H9 (cell line): ENCODE measurements around the gene CPT1B. TPM values are rescaled to one million over a fixed set of nuclear protein-coding genes. Genes with fewer than 3 reads are reported as not detected.

Experiments used
- DNase-seq: peaks from one replicate; pipeline ENCODE4 v3.0.0-alpha.2; 2017
- H2AFZ ChIP-seq: one replicate; pipeline ENCODE4 v1.6.1; 2013; ENCODE audit warnings: mild to moderate bottlenecking, low read length, control low read depth, moderate library complexity
- H2AK5ac ChIP-seq: 2 replicates; pipeline ENCODE4 v1.6.1; 2013; ENCODE audit warnings: low read length, control low read depth, mixed read lengths; ENCODE audit not compliant: insufficient read length
- H2BK120ac ChIP-seq: one replicate; pipeline ENCODE4 v1.6.1; 2013; ENCODE audit warnings: low read depth, mild to moderate bottlenecking, low read length, control low read depth, inconsistent platforms; ENCODE audit not compliant: poor library complexity, severe bottlenecking
- H2BK12ac ChIP-seq: 2 replicates; pipeline ENCODE4 v1.6.1; 2013; ENCODE audit warnings: low read length, control low read depth, mixed read lengths, low read depth; ENCODE audit not compliant: insufficient read length
- H2BK15ac ChIP-seq: 2 replicates; pipeline ENCODE4 v1.6.1; 2013; ENCODE audit warnings: low read depth, low read length, control low read depth
- H2BK20ac ChIP-seq: one replicate; pipeline ENCODE4 v1.6.1; 2013; ENCODE audit warnings: low read depth, mild to moderate bottlenecking, low read length, control low read depth, inconsistent platforms; ENCODE audit not compliant: poor library complexity, severe bottlenecking
- H2BK5ac ChIP-seq: 2 replicates; pipeline ENCODE4 v1.6.1; 2013; ENCODE audit warnings: low read length, control low read depth, mixed read lengths; ENCODE audit not compliant: insufficient read length
- H3K14ac ChIP-seq: 2 replicates; pipeline ENCODE4 v1.6.1; 2013; ENCODE audit warnings: low read length, control low read depth; ENCODE audit not compliant: insufficient read depth
- H3K18ac ChIP-seq: 2 replicates; pipeline ENCODE4 v1.6.1; 2013; ENCODE audit warnings: low read depth, mild to moderate bottlenecking, mixed read lengths, low read length, control low read depth; ENCODE audit not compliant: insufficient read length
- H3K23ac ChIP-seq: 2 replicates; pipeline ENCODE4 v1.6.1; 2013; ENCODE audit warnings: low read length, control low read depth, mixed read lengths, low read depth; ENCODE audit not compliant: insufficient read length
- H3K23me2 ChIP-seq: 2 replicates; pipeline ENCODE4 v1.6.1; 2013; ENCODE audit warnings: low read depth, mild to moderate bottlenecking, mixed read lengths, low read length, control low read depth; ENCODE audit not compliant: insufficient read length, poor library complexity, severe bottlenecking
- H3K27ac ChIP-seq: 2 replicates; pipeline ENCODE4 v1.5.1; 2013; ENCODE audit warnings: low read length, control low read depth, mixed read lengths, low read depth; ENCODE audit not compliant: insufficient read length
- H3K27me3 ChIP-seq: 2 replicates; pipeline ENCODE4 v1.6.1; 2013; ENCODE audit warnings: low read length, control low read depth, inconsistent platforms; ENCODE audit not compliant: insufficient read depth
- H3K4ac ChIP-seq: 2 replicates; pipeline ENCODE4 v1.6.1; 2013; ENCODE audit warnings: low read depth, mild to moderate bottlenecking, control low read depth, inconsistent platforms, low read length, moderate library complexity
- H3K4me1 ChIP-seq: 2 replicates; pipeline ENCODE4 v1.6.1; 2013; ENCODE audit warnings: low read length, control low read depth, inconsistent platforms; ENCODE audit not compliant: insufficient read depth
- H3K4me2 ChIP-seq: 2 replicates; pipeline ENCODE4 v1.6.1; 2013; ENCODE audit warnings: low read length, control low read depth, mixed read lengths; ENCODE audit not compliant: insufficient read length, insufficient read depth
- H3K56ac ChIP-seq: 2 replicates; pipeline ENCODE4 v1.6.1; 2013; ENCODE audit warnings: low read depth, mild to moderate bottlenecking, mixed read lengths, low read length, control low read depth; ENCODE audit not compliant: insufficient read length
- H3K79me1 ChIP-seq: 2 replicates; pipeline ENCODE4 v1.6.1; 2013; ENCODE audit warnings: low read depth, mild to moderate bottlenecking, moderate library complexity, low read length, control low read depth, inconsistent platforms; ENCODE audit not compliant: insufficient read depth, poor library complexity, severe bottlenecking
- H3K79me2 ChIP-seq: 2 replicates; pipeline ENCODE4 v1.6.1; 2013; ENCODE audit warnings: low read length, control low read depth, inconsistent platforms; ENCODE audit not compliant: insufficient read depth
- H3K9ac ChIP-seq: 2 replicates; pipeline ENCODE4 v1.6.1; 2013; ENCODE audit warnings: low read length, control low read depth, mixed read lengths; ENCODE audit not compliant: insufficient read length; ENCODE audit errors: extremely low read depth
- H3K9me3 ChIP-seq: one replicate; pipeline ENCODE4 v1.6.1; 2013; ENCODE audit warnings: low read depth, low read length, inconsistent platforms; ENCODE audit not compliant: control insufficient read depth
- H3T11ph ChIP-seq: one replicate; pipeline ENCODE4 v1.6.1; 2013; ENCODE audit warnings: mild to moderate bottlenecking, low read length, control low read depth, inconsistent platforms
- H4K20me1 ChIP-seq: one replicate; pipeline ENCODE4 v1.6.1; 2013; ENCODE audit not compliant: control insufficient read depth, insufficient read length, insufficient read depth
- H4K5ac ChIP-seq: 2 replicates; pipeline ENCODE4 v1.6.1; 2013; ENCODE audit warnings: low read depth, mild to moderate bottlenecking, mixed read lengths, low read length, control low read depth; ENCODE audit not compliant: insufficient read length
- H4K8ac ChIP-seq: replicated peaks from 2 replicates; pipeline ENCODE4 v1.6.1; 2013; ENCODE audit warnings: low read length, control low read depth, mixed read lengths, low read depth; ENCODE audit not compliant: insufficient read length
- H4K91ac ChIP-seq: 2 replicates; pipeline ENCODE4 v1.6.1; 2013; ENCODE audit warnings: low read depth, mild to moderate bottlenecking, moderate library complexity, mixed read lengths, low read length, control low read depth; ENCODE audit not compliant: insufficient read length
- H3K27ac Mint-ChIP-seq, 3 experiments: 2 replicates in 2 of 3; 3 replicates in 1 of 3; pipeline ENCODE4 v1.8.0; 2020 to 2021; ENCODE audit warnings: mixed read lengths in 3 of 3, mild to moderate bottlenecking in 1 of 3, moderate library complexity in 1 of 3
- H3K27me3 Mint-ChIP-seq: 2 replicates; pipeline ENCODE4 v1.8.0; 2021; ENCODE audit warnings: low read depth, mild to moderate bottlenecking, moderate library complexity, mixed read lengths
- H3K36me3 Mint-ChIP-seq, 3 experiments: 2 replicates in 2 of 3; 3 replicates in 1 of 3; pipeline ENCODE4 v1.8.0; 2020 to 2021; ENCODE audit warnings: low read depth in 3 of 3, mixed read lengths in 3 of 3; ENCODE audit not compliant: insufficient read depth in 1 of 3
- H3K4me1 Mint-ChIP-seq, 2 experiments: 2 replicates each; pipeline ENCODE4 v1.8.0; 2020; ENCODE audit warnings: mixed read lengths in 2 of 2
- H3K4me3 Mint-ChIP-seq, 2 experiments: 2 replicates in 1 of 2; 3 replicates in 1 of 2; pipeline ENCODE4 v1.8.0; 2020 to 2021; ENCODE audit warnings: mild to moderate bottlenecking in 2 of 2, mixed read lengths in 2 of 2, moderate library complexity in 1 of 2
- H3K9me3 Mint-ChIP-seq, 2 experiments: 2 replicates in 1 of 2; 3 replicates in 1 of 2; pipeline ENCODE4 v1.8.0; 2020; ENCODE audit warnings: mild to moderate bottlenecking in 2 of 2, mixed read lengths in 2 of 2, moderate library complexity in 1 of 2
- WGBS: extraction: QIAGEN DNeasy Blood & Tissue Kit; methylation state at CpG from one replicate; pipeline ENCODE4 v1.1.7; 2013; ENCODE audit warnings: missing lambda C conversion rate, low lambda C conversion rate, mixed read lengths; ENCODE audit not compliant: insufficient read length; ENCODE audit errors: extremely low coverage; 5-methylcytosine and 5-hydroxymethylcytosine counted together
- total RNA-seq: library from RNA; stranded (reverse); gene quantifications from 2 replicates; pipeline ENCODE4 v1.2.1, GENCODE V29; 2021
- TF ChIP-seq, protein P1 (sequence below): fragments of 200-600 bp; sonication (generic); conservative IDR thresholded peaks from 3 replicates; pipeline ENCODE4 v1.8.0; 2021; ENCODE audit warnings: antibody characterized with exemption, mild to moderate bottlenecking

Gene CPT1B
- total RNA-seq, 1 experiment from 2014 or later = 65.7 TPM

DNA sequence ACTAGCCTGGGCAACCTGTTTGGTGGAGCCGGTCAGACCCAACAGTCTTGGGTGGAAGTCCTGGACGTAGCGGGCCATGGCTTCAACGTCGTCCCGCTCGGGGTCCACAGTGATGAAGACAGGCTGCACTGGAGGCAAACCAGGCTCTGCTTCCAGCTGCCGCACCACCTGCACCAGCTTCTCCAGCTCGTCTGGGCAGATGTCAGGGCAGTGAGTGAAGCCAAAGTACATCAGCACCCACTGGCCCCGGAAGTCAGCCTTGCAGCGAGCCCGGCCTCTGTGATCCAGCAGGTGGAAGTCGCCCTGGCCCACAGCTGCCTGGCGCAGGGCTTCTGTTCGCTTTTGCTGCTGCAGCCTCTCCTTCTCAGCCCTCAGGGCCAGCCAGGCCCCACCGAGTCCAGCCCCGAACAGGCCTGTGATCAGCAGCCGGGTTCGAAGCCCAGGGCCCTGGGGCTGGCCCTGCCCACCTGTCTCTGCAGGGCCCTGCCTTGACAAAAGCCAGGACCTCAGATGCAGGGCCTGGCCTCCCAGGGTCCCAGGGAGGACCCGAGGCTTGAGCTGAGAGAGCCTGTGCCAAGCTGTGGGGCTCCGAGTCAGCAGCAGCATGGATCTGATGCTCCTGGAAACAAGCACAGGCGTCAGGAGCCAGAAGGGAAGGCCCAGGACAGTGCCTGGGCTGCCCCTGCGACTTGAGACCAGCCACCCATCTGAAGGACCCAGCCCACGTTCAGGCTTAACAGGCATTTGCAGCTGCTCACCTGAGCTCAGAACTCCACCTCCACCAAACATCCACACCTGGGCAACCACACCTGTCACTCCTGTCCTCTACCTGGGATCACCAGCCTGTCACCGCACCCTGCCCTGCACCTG is 54.2 kb downstream of the CPT1B start:
- Histone ChIP-seq H4K91ac (no peak overlapping the region), H4K5ac (no peak overlapping the region), H3K79me1 (no peaks in the 10 kb centered on the region), H3K9me3 (no peaks in the 10 kb centered on the region), H3K18ac (no peak overlapping the region), H4K8ac (no peak overlapping the region), H3T11ph (no peak overlapping the region), H4K20me1 (no peaks in the 10 kb centered on the region), H2AFZ (no peak overlapping the region), H3K23ac (no peak overlapping the region), H3K27me3 (peaks cover 11% of the 10 kb centered on the region; the same call in 1 of the 2 replicates), H2BK15ac (no peak overlapping the region), H2BK20ac (no peak overlapping the region), H3K23me2 (peaks cover 3% of the 10 kb centered on the region), H3K9ac (no peak overlapping the region), H3K14ac (no peak overlapping the region), H2BK12ac (no peak overlapping the region), H3K27ac (no peak overlapping the region), H3K4ac (no peak overlapping the region), H2BK120ac (no peak overlapping the region), H3K56ac (no peak overlapping the region), H2BK5ac (no peak overlapping the region), H3K4me2 (peak overlapping the region; percentile 70), H2AK5ac (no peak overlapping the region), H3K79me2 (no peaks in the 10 kb centered on the region), H3K4me1 (peaks cover 3% of the 10 kb centered on the region; the same call in 1 of the 2 replicates)
- TF ChIP-seq, protein P1, sequence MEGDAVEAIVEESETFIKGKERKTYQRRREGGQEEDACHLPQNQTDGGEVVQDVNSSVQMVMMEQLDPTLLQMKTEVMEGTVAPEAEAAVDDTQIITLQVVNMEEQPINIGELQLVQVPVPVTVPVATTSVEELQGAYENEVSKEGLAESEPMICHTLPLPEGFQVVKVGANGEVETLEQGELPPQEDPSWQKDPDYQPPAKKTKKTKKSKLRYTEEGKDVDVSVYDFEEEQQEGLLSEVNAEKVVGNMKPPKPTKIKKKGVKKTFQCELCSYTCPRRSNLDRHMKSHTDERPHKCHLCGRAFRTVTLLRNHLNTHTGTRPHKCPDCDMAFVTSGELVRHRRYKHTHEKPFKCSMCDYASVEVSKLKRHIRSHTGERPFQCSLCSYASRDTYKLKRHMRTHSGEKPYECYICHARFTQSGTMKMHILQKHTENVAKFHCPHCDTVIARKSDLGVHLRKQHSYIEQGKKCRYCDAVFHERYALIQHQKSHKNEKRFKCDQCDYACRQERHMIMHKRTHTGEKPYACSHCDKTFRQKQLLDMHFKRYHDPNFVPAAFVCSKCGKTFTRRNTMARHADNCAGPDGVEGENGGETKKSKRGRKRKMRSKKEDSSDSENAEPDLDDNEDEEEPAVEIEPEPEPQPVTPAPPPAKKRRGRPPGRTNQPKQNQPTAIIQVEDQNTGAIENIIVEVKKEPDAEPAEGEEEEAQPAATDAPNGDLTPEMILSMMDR = no peak
- Mint-ChIP-seq H3K27me3 (peaks cover 25% of the 10 kb centered on the region), H3K36me3 (peaks cover 7 to 40% (median 30%) of the 10 kb centered on the region in 3 experiments; a peak in 6 of 7 replicates), H3K4me3 (peak overlapping the region; percentile 82 to 88), H3K27ac (peak overlapping the region in 2 of 3 experiments; percentile 49 to 80; a peak in 2 of 7 replicates), H3K9me3 (no peaks in the 10 kb centered on the region; a peak in 1 of 5 replicates), H3K4me1 (peaks cover 11 to 15% of the 10 kb centered on the region in 2 experiments)
- no peak for DNase-seq
- no CpG with 5 or more reads among the region's 25 CpGs for WGBS
